Stimulated activated CD8-positive, alpha-beta memory T cell treated with anti-CD3 and anti-CD28 coated beads, Interleukin-12 subunit alpha, Interleukin-12 subunit beta, amount 100 ng/mL, for 1 hour (primary cell): ENCODE results near the gene COPS4.
A peak's percentile ranks its signal among the peaks of the same experiment; 100 is the strongest.
"Not testable (repeated sequence)": the region's sequence is repeated elsewhere in the genome, so short reads cannot be mapped to it uniquely, and the experiment has no call there.

Experiments used
- DNase-seq: peaks from one replicate; pipeline ENCODE4 v3.0.0-alpha.2; 2020; ENCODE audit warnings: low read depth

Gene COPS4

GRCh38 chr4:83024233-83024632 is 10.8 kb upstream of the COPS4 start:
- no peak for DNase-seq

- DNase-seq: no peak
Observed at GRCh38 chr4:83025563-83025962, 9.4 kb upstream of the COPS4 start.

GRCh38 chr4:83028976-83029375 is 6.0 kb upstream of the COPS4 start:
- DNase-seq: no peak

- DNase-seq: no peak
Observed at GRCh38 chr4:83029688-83030087, 5.3 kb upstream of the COPS4 start.

GRCh38 chr4:83036991-83037665 is 2.1 kb downstream of the COPS4 start:
- DNase-seq: no peak

- no peak for DNase-seq
Observed at GRCh38 chr4:83040269-83040668, 5.3 kb downstream of the COPS4 start.

- DNase-seq: not testable (repeated sequence)
Observed at GRCh38 chr4:83043157-83043556, 8.2 kb downstream of the COPS4 start.

- no peak for DNase-seq
Observed at GRCh38 chr4:83043801-83044407, 8.9 kb downstream of the COPS4 start.

GRCh38 chr4:83046693-83047473 is 11.9 kb downstream of the COPS4 start:
- no peak for DNase-seq

- DNase-seq: not testable (repeated sequence)
Observed at GRCh38 chr4:83048781-83049180, 13.8 kb downstream of the COPS4 start.

GRCh38 chr4:83054928-83055327 is 19.9 kb downstream of the COPS4 start:
- no peak for DNase-seq

GRCh38 chr4:83062739-83063138 is 27.8 kb downstream of the COPS4 start:
- DNase-seq: no peak

GRCh38 chr4:83065266-83065665 is 30.3 kb downstream of the COPS4 start:
- no peak for DNase-seq

GRCh38 chr4:83067058-83067639 is 32.2 kb downstream of the COPS4 start:
- no peak for DNase-seq

- no peak for DNase-seq
Observed at GRCh38 chr4:83071116-83071515, 36.1 kb downstream of the COPS4 start.

GRCh38 chr4:83074086-83074704 is 39.2 kb downstream of the COPS4 start:
- DNase-seq: peak; percentile 33

- DNase-seq: not testable (repeated sequence)
Observed at GRCh38 chr4:83074783-83075182, 39.8 kb downstream of the COPS4 start.

GRCh38 chr4:83075311-83076095 is 40.5 kb downstream of the COPS4 start:
- DNase-seq: no peak

GRCh38 chr4:83080561-83080960 is 45.6 kb downstream of the COPS4 start:
- DNase-seq: no peak

- DNase-seq: no peak
Observed at GRCh38 chr4:83082777-83083176, 47.8 kb downstream of the COPS4 start.

GRCh38 chr4:83083925-83084475 is 49.0 kb downstream of the COPS4 start:
- DNase-seq: peak; percentile 40
